ENCODE results near the gene TENT4A. TPM values are rescaled to one million over a fixed set of nuclear protein-coding genes. Genes with fewer than 3 reads are reported as not detected.

Gene TENT4A
- total and polyA plus RNA-seq, 7 experiments from 2014 or later, result 1.6 to 61.4 (median 50.7) TPM

DNA sequence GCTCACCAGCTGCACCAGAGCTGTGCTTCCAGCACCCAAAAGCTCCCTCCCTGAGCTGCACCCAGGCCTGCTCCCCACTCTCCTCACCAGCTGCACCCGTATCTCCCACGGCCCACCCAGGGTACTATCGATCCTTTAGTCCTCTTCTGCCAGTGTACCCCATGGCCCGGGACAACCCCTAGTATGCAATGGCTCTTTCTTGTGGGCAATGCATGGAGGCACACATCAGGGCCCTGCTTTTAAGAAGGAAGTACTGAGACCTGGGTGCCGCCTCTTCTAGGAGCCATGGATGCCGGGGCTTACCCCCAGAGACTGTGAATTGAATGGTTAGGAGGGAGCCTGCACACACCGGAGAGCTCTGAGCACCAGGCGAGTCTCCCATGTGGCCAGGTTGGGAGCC, 49.5 kb downstream of the TENT4A start:
- peaks cover 0 to 4% (median 0%) of the 10 kb centered on the region in 5 donors for H3K27me3 Mint-ChIP-seq
- Histone ChIP-seq H3K36me3 (ENCODE audit: control insufficient read depth in 2 of 3, insufficient read depth in 3 of 3, low read length in 3 of 3) (no peaks in the 10 kb centered on the region), H3K27ac (ENCODE audit: low read depth, low read length) (no peak overlapping the region), H3K9me3 (ENCODE audit: control insufficient read depth in 2 of 3, low read length in 3 of 3) (no peaks in the 10 kb centered on the region), H3K27me3 (ENCODE audit: control insufficient read depth in 2 of 2, insufficient read depth in 2 of 2, low read length in 2 of 2) (no peaks in the 10 kb centered on the region), H3K4me1 (ENCODE audit: control insufficient read depth in 2 of 2, insufficient read depth in 2 of 2, low read length in 2 of 2) (no peaks in the 10 kb centered on the region), H3K4me3 (ENCODE audit: low read length) (no peak overlapping the region)
- peaks cover 0 to 9% (median 6%) of the 10 kb centered on the region in 7 donors for H3K4me1 Mint-ChIP-seq
- no peaks in the 10 kb centered on the region for H3K9me3 Mint-ChIP-seq
- DNase-seq (no peak), ATAC-seq (no peak)
- intact Hi-C loops (cut with micrococcal nuclease), result loop anchor here in 1 of 2 donors (5.0 kb wide), 1 partner anchor 1095 kb away; no protein-coding TSS in a partner anchor
- CTCF ChIA-PET, result no interaction called here
- H3K4me3 Mint-ChIP-seq, result no peak overlapping the region
- POLR2A ChIA-PET, result no interaction called here
- peaks cover 0 to 10% (median 0%) of the 10 kb centered on the region in 5 donors for H3K36me3 Mint-ChIP-seq
- H3K27ac Mint-ChIP-seq, result no peak overlapping the region

DNA sequence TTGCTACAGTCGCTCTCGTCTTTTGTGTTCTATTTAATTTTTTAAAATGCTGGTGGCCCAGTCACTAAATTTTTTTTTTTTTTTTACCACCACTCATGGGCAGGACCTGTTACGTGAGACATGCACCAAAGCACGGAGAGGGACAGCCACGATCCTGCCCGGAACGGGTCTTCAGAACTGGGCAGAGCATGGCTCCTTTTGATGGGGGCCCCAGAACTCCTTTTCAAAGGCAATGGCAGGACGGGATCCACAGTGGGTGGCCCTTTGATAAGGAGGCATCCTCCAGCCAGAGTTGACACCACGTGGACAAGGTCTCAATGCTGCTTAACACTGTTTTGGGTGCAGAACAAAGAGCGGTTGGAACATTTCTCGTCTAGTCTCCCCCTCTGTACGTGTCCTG, 50.0 kb downstream of the TENT4A start:
- Histone ChIP-seq H3K9me3 (ENCODE audit: control insufficient read depth in 2 of 3, low read length in 3 of 3) (no peaks in the 10 kb centered on the region), H3K27ac (ENCODE audit: low read depth, low read length) (no peak overlapping the region), H3K4me1 (ENCODE audit: control insufficient read depth in 2 of 2, insufficient read depth in 2 of 2, low read length in 2 of 2) (no peaks in the 10 kb centered on the region), H3K36me3 (ENCODE audit: control insufficient read depth in 2 of 3, insufficient read depth in 3 of 3, low read length in 3 of 3) (no peaks in the 10 kb centered on the region), H3K27me3 (ENCODE audit: control insufficient read depth in 2 of 2, insufficient read depth in 2 of 2, low read length in 2 of 2) (no peaks in the 10 kb centered on the region), H3K4me3 (ENCODE audit: low read length) (no peak overlapping the region)
- H3K27me3 Mint-ChIP-seq, result peaks cover 0 to 4% (median 0%) of the 10 kb centered on the region in 5 donors
- peak overlapping the region in 1 of 10 donors; percentile 34 for H3K4me3 Mint-ChIP-seq
- no peak overlapping the region for H3K27ac Mint-ChIP-seq
- DNase-seq (no peak), ATAC-seq (no peak)
- CTCF ChIA-PET, result no interaction called here
- intact Hi-C loops (cut with micrococcal nuclease), result loop anchor here in 1 of 2 donors (5.0 kb wide), 1 partner anchor 1094 kb away; no protein-coding TSS in a partner anchor
- peaks cover 0 to 9% (median 6%) of the 10 kb centered on the region in 7 donors for H3K4me1 Mint-ChIP-seq
- POLR2A ChIA-PET, result no interaction called here
- no peaks in the 10 kb centered on the region for H3K9me3 Mint-ChIP-seq
- H3K36me3 Mint-ChIP-seq, result peaks cover 0 to 10% (median 0%) of the 10 kb centered on the region in 5 donors

DNA sequence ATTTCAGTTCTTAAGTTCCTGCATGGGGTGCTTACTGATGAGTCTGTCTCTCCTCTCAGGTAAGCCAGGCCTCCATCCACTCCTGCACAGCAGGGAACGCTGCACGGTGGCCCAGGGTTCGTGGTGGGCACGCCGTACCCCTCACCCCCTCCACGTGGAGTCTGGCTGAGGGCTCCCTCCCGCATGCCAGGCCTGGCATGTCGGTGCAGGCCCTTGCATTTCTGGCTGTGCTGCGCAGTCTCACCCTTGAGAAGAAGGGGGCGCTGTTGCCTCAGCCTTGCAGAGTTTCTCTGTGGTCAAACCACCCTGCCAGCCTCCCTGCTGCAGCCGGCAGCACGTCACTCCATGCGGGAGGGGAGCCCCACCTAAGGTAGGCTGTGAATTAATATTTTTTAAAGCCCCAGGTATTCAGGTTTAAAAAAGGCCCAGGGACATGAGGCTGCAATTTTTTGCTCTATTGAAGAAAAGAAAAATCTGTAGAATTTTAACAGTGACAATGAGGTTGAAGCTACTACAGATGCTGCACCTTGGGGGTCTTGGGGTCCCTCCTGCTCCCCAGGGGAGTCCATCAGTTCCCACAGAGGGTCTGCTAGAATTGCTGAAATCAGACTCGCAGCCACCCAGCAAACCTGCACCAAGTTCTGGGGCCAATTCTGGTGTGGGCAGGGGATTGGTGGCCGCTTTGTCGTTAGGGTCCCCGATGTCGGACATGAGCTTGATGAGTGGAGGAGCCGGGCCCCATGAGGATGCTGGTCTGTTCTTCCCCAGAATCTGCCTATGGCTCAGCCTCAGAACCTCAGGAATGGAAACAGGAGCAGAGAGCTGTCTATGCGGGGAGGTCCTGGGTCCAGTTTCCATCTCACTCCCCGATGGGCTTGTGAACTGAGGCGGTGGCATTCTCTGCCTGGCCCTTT, 52.6 kb downstream of the TENT4A start:
- H3K4me3 Mint-ChIP-seq, result no peak overlapping the region
- ChIA-PET CTCF (interaction anchor here (1.0 kb wide), 1 partner anchor 10 kb away, joined by 3 read pairs; no protein-coding TSS in a partner anchor), POLR2A (no interaction called here)
- peak overlapping the region in 1 of 9 donors; percentile 51 for H3K27ac Mint-ChIP-seq
- Histone ChIP-seq H3K36me3 (ENCODE audit: control insufficient read depth in 2 of 3, insufficient read depth in 3 of 3, low read length in 3 of 3) (no peaks in the 10 kb centered on the region), H3K27ac (ENCODE audit: low read depth, low read length) (no peak overlapping the region), H3K4me1 (ENCODE audit: control insufficient read depth in 2 of 2, insufficient read depth in 2 of 2, low read length in 2 of 2) (no peaks in the 10 kb centered on the region), H3K27me3 (ENCODE audit: control insufficient read depth in 2 of 2, insufficient read depth in 2 of 2, low read length in 2 of 2) (no peaks in the 10 kb centered on the region), H3K9me3 (ENCODE audit: control insufficient read depth in 2 of 3, low read length in 3 of 3) (no peaks in the 10 kb centered on the region), H3K4me3 (ENCODE audit: low read length) (no peak overlapping the region)
- ATAC-seq (peak; percentile 75), DNase-seq (peak; percentile 11 to 69 (median 42))
- intact Hi-C loops (cut with micrococcal nuclease), result loop anchor here (1.0 to 5.0 kb wide), 4 partner anchors 71 to 1051 kb away; no protein-coding TSS in a partner anchor
- peaks cover 0 to 9% (median 6%) of the 10 kb centered on the region in 7 donors for H3K4me1 Mint-ChIP-seq
- peaks cover 0 to 7% (median 0%) of the 10 kb centered on the region in 5 donors for H3K36me3 Mint-ChIP-seq
- H3K27me3 Mint-ChIP-seq, result peaks cover 0 to 4% (median 0%) of the 10 kb centered on the region in 5 donors
- no peaks in the 10 kb centered on the region for H3K9me3 Mint-ChIP-seq

DNA sequence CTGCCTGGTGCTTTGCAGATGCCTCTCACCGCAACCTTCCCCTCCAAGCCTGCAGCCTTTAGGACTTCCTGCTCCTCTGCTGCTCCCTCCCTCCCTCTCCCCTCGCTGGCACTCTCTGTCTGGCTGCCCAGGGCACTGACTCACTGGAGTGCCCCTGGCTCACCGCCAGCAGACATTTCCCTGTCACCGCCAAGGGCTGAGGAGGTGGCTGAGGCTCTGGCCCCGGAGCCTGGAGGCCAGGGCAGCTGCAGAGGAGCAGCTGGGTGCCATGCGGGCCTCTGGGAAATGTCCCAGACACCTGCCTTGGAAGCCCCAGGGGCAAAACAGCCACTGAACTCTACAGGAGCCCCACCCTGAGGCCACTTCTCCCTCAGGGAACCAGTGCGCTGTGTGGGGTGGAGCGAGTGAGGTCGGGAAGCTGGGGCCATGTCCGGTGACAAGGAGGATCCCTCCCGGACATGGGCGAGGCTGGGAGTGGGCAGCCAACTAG, 53.4 kb downstream of the TENT4A start:
- Mint-ChIP-seq H3K9me3 (no peaks in the 10 kb centered on the region), H3K4me3 (no peak overlapping the region), H3K27ac (no peak overlapping the region), H3K27me3 (peaks cover 0 to 4% (median 0%) of the 10 kb centered on the region in 5 donors), H3K36me3 (peaks cover 0 to 7% (median 0%) of the 10 kb centered on the region in 5 donors), H3K4me1 (peaks cover 0 to 9% (median 6%) of the 10 kb centered on the region in 7 donors)
- Histone ChIP-seq H3K4me1 (ENCODE audit: control insufficient read depth in 2 of 2, insufficient read depth in 2 of 2, low read length in 2 of 2) (no peaks in the 10 kb centered on the region), H3K36me3 (ENCODE audit: control insufficient read depth in 2 of 3, insufficient read depth in 3 of 3, low read length in 3 of 3) (no peaks in the 10 kb centered on the region), H3K27me3 (ENCODE audit: control insufficient read depth in 2 of 2, insufficient read depth in 2 of 2, low read length in 2 of 2) (no peaks in the 10 kb centered on the region), H3K9me3 (ENCODE audit: control insufficient read depth in 2 of 3, low read length in 3 of 3) (no peaks in the 10 kb centered on the region), H3K4me3 (ENCODE audit: low read length) (no peak overlapping the region), H3K27ac (ENCODE audit: low read depth, low read length) (no peak overlapping the region)
- peak in 2 of 9 donors; percentile 9 to 43 for DNase-seq
- ATAC-seq, result peak; percentile 85
- intact Hi-C loops (cut with micrococcal nuclease), result loop anchor here (5.0 kb wide), 2 partner anchors 71 to 1051 kb away; no protein-coding TSS in a partner anchor
- ChIA-PET POLR2A (no interaction called here), CTCF (interaction anchor here (0.6 to 1.0 kb wide), 2 partner anchors 9 to 15 kb away, joined by 3 read pairs; no protein-coding TSS in a partner anchor)

DNA sequence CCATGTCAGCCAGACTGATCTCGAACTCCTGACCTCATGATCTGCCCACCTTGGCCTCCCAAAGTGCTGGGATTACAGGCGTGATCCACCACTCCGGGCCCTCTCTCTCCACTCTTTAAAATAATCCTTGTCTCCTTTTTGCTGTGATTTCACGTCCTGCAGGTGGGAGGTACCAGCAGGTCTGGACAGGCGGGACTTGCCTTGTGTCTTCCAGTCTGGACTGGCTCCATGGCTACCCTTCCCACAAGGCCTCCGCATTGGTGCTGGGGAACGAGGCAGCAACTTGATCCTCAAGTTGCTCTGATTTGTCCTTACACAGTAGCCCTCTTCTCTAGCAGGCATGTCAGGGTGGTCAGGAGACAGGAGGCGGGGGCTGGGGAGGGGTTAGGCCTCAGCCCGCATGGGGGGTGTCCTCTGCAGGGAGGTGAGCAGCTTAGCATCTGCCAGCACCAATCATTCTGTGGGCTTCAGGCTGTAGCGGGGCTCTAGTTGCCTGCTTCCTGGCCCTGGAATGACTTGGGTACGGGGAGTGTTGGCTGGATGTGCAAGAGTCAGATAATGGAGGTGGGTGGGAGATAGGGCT, 54.3 kb downstream of the TENT4A start:
- peaks cover 0 to 4% (median 0%) of the 10 kb centered on the region in 5 donors for H3K27me3 Mint-ChIP-seq
- Histone ChIP-seq H3K9me3 (ENCODE audit: control insufficient read depth in 2 of 3, low read length in 3 of 3) (no peaks in the 10 kb centered on the region), H3K27me3 (ENCODE audit: control insufficient read depth in 2 of 2, insufficient read depth in 2 of 2, low read length in 2 of 2) (no peaks in the 10 kb centered on the region), H3K4me3 (ENCODE audit: low read length) (no peak overlapping the region), H3K36me3 (ENCODE audit: control insufficient read depth in 2 of 3, insufficient read depth in 3 of 3, low read length in 3 of 3) (no peaks in the 10 kb centered on the region), H3K27ac (ENCODE audit: low read depth, low read length) (no peak overlapping the region), H3K4me1 (ENCODE audit: control insufficient read depth in 2 of 2, insufficient read depth in 2 of 2, low read length in 2 of 2) (no peaks in the 10 kb centered on the region)
- CTCF ChIA-PET, result interaction anchor here (0.6 kb wide), 1 partner anchor 14 kb away, joined by 3 read pairs; no protein-coding TSS in a partner anchor
- H3K27ac Mint-ChIP-seq, result peak overlapping the region in 2 of 9 donors; percentile 65 to 67
- peak overlapping the region in 1 of 10 donors; percentile 32 for H3K4me3 Mint-ChIP-seq
- POLR2A ChIA-PET, result no interaction called here
- intact Hi-C loops (cut with micrococcal nuclease), result loop anchor here (5.0 kb wide), 2 partner anchors 70 to 1050 kb away; no protein-coding TSS in a partner anchor
- peaks cover 0 to 7% (median 0%) of the 10 kb centered on the region in 5 donors for H3K36me3 Mint-ChIP-seq
- H3K9me3 Mint-ChIP-seq, result no peaks in the 10 kb centered on the region
- ATAC-seq, result no peak
- peaks cover 0 to 9% (median 6%) of the 10 kb centered on the region in 7 donors for H3K4me1 Mint-ChIP-seq
- DNase-seq, result no peak

DNA sequence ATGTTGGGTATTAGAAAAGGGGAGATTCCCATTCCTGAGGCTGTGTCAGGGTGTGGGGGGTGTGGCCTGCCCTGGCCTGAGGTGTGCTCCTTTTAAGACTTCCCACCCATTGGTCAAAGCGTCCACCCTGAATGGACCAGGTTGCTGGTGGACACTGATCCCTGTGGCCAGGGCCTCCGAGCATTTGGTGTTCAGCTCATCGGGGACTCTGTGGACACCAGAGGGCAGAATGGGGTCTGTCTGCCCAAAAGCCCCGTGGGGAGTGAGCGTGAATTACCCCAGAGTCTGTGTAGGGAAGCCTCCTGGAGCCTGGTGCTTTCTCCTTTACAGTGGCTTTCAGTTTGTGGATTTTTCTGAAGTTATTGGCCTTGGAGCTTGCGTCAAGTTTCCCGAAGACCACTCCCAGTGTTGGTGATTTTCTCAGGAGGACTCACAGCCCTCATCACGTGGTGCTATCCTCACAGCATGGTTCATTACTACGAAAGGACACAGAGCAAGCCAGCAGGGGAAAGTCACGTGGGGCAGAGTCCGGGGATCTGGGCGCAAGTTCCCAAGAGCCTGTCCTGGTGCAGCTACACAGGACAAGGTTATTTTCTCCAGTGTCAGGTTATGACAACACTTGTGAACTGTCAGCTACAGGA, 55.5 kb downstream of the TENT4A start:
- Mint-ChIP-seq H3K27ac (no peak overlapping the region), H3K9me3 (no peaks in the 10 kb centered on the region), H3K4me1 (peaks cover 0 to 10% (median 6%) of the 10 kb centered on the region in 7 donors), H3K27me3 (peaks cover 0 to 4% (median 0%) of the 10 kb centered on the region in 5 donors), H3K36me3 (peaks cover 0 to 4% (median 0%) of the 10 kb centered on the region in 5 donors), H3K4me3 (no peak overlapping the region)
- H3K4me3 ChIP-seq (ENCODE audit: low read length), result no peak overlapping the region
- no peaks in the 10 kb centered on the region for H3K27me3 ChIP-seq (ENCODE audit: control insufficient read depth in 2 of 2, insufficient read depth in 2 of 2, low read length in 2 of 2)
- CTCF ChIA-PET, result no interaction called here
- ATAC-seq (no peak), DNase-seq (no peak)
- H3K9me3 ChIP-seq (ENCODE audit: control insufficient read depth in 2 of 3, low read length in 3 of 3), result no peaks in the 10 kb centered on the region
- H3K4me1 ChIP-seq (ENCODE audit: control insufficient read depth in 2 of 2, insufficient read depth in 2 of 2, low read length in 2 of 2), result no peaks in the 10 kb centered on the region
- no peaks in the 10 kb centered on the region for H3K36me3 ChIP-seq (ENCODE audit: control insufficient read depth in 2 of 3, insufficient read depth in 3 of 3, low read length in 3 of 3)
- intact Hi-C loops (cut with micrococcal nuclease), result loop anchor here (5.0 kb wide), 2 partner anchors 69 to 1049 kb away; no protein-coding TSS in a partner anchor
- POLR2A ChIA-PET, result no interaction called here
- H3K27ac ChIP-seq (ENCODE audit: low read depth, low read length), result no peak overlapping the region
